ENCODE results near the gene STOML1. TPM values are rescaled to one million over a fixed set of nuclear protein-coding genes. Genes with fewer than 3 reads are reported as not detected.
"Not testable (repeated sequence)": the region's sequence is repeated elsewhere in the genome, so short reads cannot be mapped to it uniquely, and the experiment has no call there.

Gene STOML1
- total and polyA plus RNA-seq, 10 of the 15 experiments (the other 5 are each of a cell fraction or from before 2014, with no cell fraction given): 0.14 to 13.6 (median 8.3) TPM

- intact Hi-C loops (cut with micrococcal nuclease; ENCODE audit: unreplicated experiment): no loop called here
Observed at GRCh38 chr15:73939138-73939537, 53.0 kb downstream of the STOML1 start.

GRCh38 chr15:73938516-73938915 lies 53.6 kb downstream of the STOML1 start:
- H3K4me3 ChIP-seq; H4K20me1 ChIP-seq (ENCODE audit: control insufficient read depth, insufficient read depth); H3K27me3 ChIP-seq (replicated peaks in 1 of 2; ENCODE audit: control insufficient read depth in 2 of 2, insufficient read depth in 2 of 2, low read length in 1 of 2); BruUV-seq (replicated peaks); H3K4me2 ChIP-seq (ENCODE audit: control insufficient read depth, insufficient read depth); SMC1A ChIA-PET (ENCODE audit: uncharacterized antibody, unreplicated experiment); FAIRE-seq; H3K4me1 ChIP-seq (ENCODE audit: control insufficient read depth, insufficient read depth, low read length); H2AFZ ChIP-seq (ENCODE audit: control insufficient read depth, low read depth, low read length); intact Hi-C loops (cut with micrococcal nuclease; ENCODE audit: unreplicated experiment); ATAC-seq; in situ Hi-C loops (cut with MboI); POLR2A ChIA-PET; DNase-seq (ENCODE audit: low read depth, low spot score); H3K9me3 ChIP-seq (replicated peaks; ENCODE audit: control insufficient read depth, insufficient read depth, low read length); H3K9ac ChIP-seq (ENCODE audit: control insufficient read depth, insufficient read depth, low read length); H3K27ac ChIP-seq (ENCODE audit: control insufficient read depth, insufficient read depth); RAD21 ChIA-PET (ENCODE audit: unreplicated experiment); H3K79me2 ChIP-seq (ENCODE audit: control insufficient read depth, insufficient read depth, low read length); H3K36me3 ChIP-seq (ENCODE audit: control insufficient read depth in 2 of 2, insufficient read depth in 2 of 2, low read length in 1 of 2): not testable (repeated sequence)
- CTCF ChIA-PET: interaction anchor here (0.6 kb wide), 1 partner anchor 27 kb away, joined by 7 read pairs; no protein-coding TSS in a partner anchor
- WGBS (ENCODE audit: insufficient coverage, insufficient replicate concordance, low lambda C conversion rate, missing lambda C conversion rate): 50% methylated on average over 8 of the region's 8 CpGs

More at GRCh38 chr15:73939138-73939537, 53.0 kb downstream of the STOML1 start:
- no peaks in the 10 kb centered on the region for H3K36me3 ChIP-seq (ENCODE audit: control insufficient read depth in 2 of 2, insufficient read depth in 2 of 2, low read length in 1 of 2)
- no peak overlapping the region for H2AFZ ChIP-seq (ENCODE audit: control insufficient read depth, low read depth, low read length)
- H3K27me3 ChIP-seq (replicated peaks in 1 of 2; ENCODE audit: control insufficient read depth in 2 of 2, insufficient read depth in 2 of 2, low read length in 1 of 2): peaks cover 0 to 2% of the 10 kb centered on the region in 2 experiments; a peak in 3 of 4 replicates
- H3K9ac ChIP-seq (ENCODE audit: control insufficient read depth, insufficient read depth, low read length): no peak overlapping the region
- H3K27ac ChIP-seq (ENCODE audit: control insufficient read depth, insufficient read depth): no peak overlapping the region
- CTCF ChIA-PET: no interaction called here
- in situ Hi-C loops (cut with MboI): no loop called here
- H3K4me3 ChIP-seq: no peak overlapping the region
- no peaks in the 10 kb centered on the region for H3K79me2 ChIP-seq (ENCODE audit: control insufficient read depth, insufficient read depth, low read length)
- H4K20me1 ChIP-seq (ENCODE audit: control insufficient read depth, insufficient read depth): no peaks in the 10 kb centered on the region
- RAD21 ChIA-PET (ENCODE audit: unreplicated experiment): no interaction called here
- no peak overlapping the region for H3K4me2 ChIP-seq (ENCODE audit: control insufficient read depth, insufficient read depth)
- DNase-seq (ENCODE audit: low read depth, low spot score) (no peak), FAIRE-seq (no peak), ATAC-seq (no peak)
- no peaks in the 10 kb centered on the region for H3K4me1 ChIP-seq (ENCODE audit: control insufficient read depth, insufficient read depth, low read length)
- BruUV-seq (replicated peaks): no TSS peak
- no peak for TF ChIP-seq EZH2 (IDR thresholded peaks at IDR 0.05; ENCODE audit: borderline replicate concordance, control insufficient read depth, low read depth, low read length)
- TF ChIP-seq E2F4 (IDR thresholded peaks at IDR 0.05; ENCODE audit: low read depth, low read length): no peak
- TF ChIP-seq PML (IDR thresholded peaks at IDR 0.05; ENCODE audit: low read length): no peak
- no peak for TF ChIP-seq KDM1A (IDR thresholded peaks at IDR 0.05; ENCODE audit: borderline replicate concordance)
- no peak for TF ChIP-seq CREM (IDR thresholded peaks at IDR 0.05; ENCODE audit: low read depth)
- TF ChIP-seq CHD2 (IDR thresholded peaks at IDR 0.05; ENCODE audit: borderline replicate concordance, low read depth, low read length): no peak
- no peaks in the 10 kb centered on the region for H3K9me3 ChIP-seq (replicated peaks; ENCODE audit: control insufficient read depth, insufficient read depth, low read length)
- SMC1A ChIA-PET (ENCODE audit: uncharacterized antibody, unreplicated experiment): no interaction called here
- WGBS (ENCODE audit: insufficient coverage, insufficient replicate concordance, low lambda C conversion rate, missing lambda C conversion rate): 8% methylated on average over 4 of the region's 4 CpGs
- POLR2A ChIA-PET: no interaction called here
